ENCODE results near the gene AHSG. TPM values are rescaled to one million over a fixed set of nuclear protein-coding genes. Genes with fewer than 3 reads are reported as not detected.

Gene AHSG
- total RNA-seq, 1 donor: not detected

GRCh38 chr3:186616299-186616617 is 3.4 kb downstream of the AHSG start:
- DNase-seq (ENCODE audit: low read depth): no peak
- no peak overlapping the region for H3K4me3 ChIP-seq (ENCODE audit: low read depth, low read length)
- TF ChIP-seq CTCF (IDR thresholded peaks at IDR 0.05; ENCODE audit: insufficient read depth, low read depth, low read length): no peak

DNA sequence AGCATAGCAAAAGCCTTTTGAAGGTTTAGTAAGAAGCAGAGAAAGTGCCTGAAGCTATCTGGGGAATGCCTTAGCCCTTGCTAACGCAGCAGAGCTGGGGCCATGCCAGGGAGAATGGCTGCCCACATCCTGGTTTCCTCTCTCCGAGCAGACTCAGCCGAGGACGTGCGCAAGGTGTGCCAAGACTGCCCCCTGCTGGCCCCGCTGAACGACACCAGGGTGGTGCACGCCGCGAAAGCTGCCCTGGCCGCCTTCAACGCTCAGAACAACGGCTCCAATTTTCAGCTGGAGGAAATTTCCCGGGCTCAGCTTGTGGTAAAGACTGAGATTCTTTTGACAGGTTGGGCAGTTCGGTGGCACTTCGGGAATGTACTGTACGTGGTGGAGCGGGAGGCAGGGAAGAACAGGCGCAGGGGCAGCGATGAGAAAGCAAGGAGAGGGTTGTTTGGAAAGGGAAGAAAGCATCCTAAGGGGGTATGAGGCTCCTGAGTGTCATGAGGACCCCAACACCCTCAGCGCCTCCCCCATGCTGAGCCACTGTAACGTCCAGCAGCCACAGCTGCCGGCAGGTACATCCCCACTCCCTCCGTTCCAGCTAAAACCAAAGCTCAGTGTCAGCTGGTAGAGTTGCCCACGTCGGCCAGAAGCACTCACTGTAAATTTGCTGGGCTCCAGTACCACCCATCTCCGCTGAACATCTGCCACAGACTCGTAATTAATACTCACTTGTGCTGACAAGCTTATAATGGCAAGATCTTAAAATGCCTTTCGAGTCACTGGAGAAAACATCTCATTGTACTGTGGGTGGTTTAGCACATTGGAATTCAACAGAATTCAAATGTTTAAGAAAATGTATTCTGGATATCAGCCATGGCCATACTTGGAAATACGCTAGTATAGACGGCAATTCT is 4.4 kb downstream of the AHSG start:
- peak; percentile 91 for TF ChIP-seq CTCF (IDR thresholded peaks at IDR 0.05; ENCODE audit: insufficient read depth, low read depth, low read length)
- no peak overlapping the region for H3K4me3 ChIP-seq (ENCODE audit: low read depth, low read length)
- DNase-seq (ENCODE audit: low read depth): peak; percentile 90

- no peak overlapping the region for H3K4me3 ChIP-seq (ENCODE audit: low read depth, low read length)
- no peak for DNase-seq (ENCODE audit: low read depth)
- TF ChIP-seq CTCF (IDR thresholded peaks at IDR 0.05; ENCODE audit: insufficient read depth, low read depth, low read length): no peak
Observed at GRCh38 chr3:186618318-186618938, 5.6 kb downstream of the AHSG start.

- no peak for DNase-seq (ENCODE audit: low read depth)
- no peak overlapping the region for H3K4me3 ChIP-seq (ENCODE audit: low read depth, low read length)
- TF ChIP-seq CTCF (IDR thresholded peaks at IDR 0.05; ENCODE audit: insufficient read depth, low read depth, low read length): no peak
Observed at GRCh38 chr3:186619787-186620212, 6.9 kb downstream of the AHSG start.

- TF ChIP-seq CTCF (IDR thresholded peaks at IDR 0.05; ENCODE audit: insufficient read depth, low read depth, low read length): no peak
- DNase-seq (ENCODE audit: low read depth): no peak
- no peak overlapping the region for H3K4me3 ChIP-seq (ENCODE audit: low read depth, low read length)
Observed at GRCh38 chr3:186620213-186621092, 7.6 kb downstream of the AHSG start.

GRCh38 chr3:186621894-186622650 is 9.2 kb downstream of the AHSG start:
- H3K4me3 ChIP-seq (ENCODE audit: low read depth, low read length): no peak overlapping the region
- no peak for TF ChIP-seq CTCF (IDR thresholded peaks at IDR 0.05; ENCODE audit: insufficient read depth, low read depth, low read length)
- no peak for DNase-seq (ENCODE audit: low read depth)
